Measurements from ENCODE around the gene RBBP8NL.

DNA sequence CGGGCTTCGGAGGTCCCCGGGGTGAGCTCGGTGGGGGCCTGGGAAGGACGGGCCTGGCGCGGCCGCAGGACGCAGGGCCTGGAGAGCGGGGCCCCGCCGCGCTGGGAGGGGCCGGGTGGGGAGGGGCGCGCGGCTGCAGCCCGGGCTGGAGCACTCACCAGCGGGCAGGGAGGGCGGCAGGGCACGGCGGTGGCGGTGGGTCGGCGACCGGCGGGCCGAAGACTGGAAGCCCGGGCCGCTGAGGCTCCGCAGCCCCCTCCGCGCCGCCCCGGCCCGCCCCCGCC lies 48.4 kb upstream of the RBBP8NL start, which contains the start of gene GATA5:
- TF ChIP-seq, protein P1, sequence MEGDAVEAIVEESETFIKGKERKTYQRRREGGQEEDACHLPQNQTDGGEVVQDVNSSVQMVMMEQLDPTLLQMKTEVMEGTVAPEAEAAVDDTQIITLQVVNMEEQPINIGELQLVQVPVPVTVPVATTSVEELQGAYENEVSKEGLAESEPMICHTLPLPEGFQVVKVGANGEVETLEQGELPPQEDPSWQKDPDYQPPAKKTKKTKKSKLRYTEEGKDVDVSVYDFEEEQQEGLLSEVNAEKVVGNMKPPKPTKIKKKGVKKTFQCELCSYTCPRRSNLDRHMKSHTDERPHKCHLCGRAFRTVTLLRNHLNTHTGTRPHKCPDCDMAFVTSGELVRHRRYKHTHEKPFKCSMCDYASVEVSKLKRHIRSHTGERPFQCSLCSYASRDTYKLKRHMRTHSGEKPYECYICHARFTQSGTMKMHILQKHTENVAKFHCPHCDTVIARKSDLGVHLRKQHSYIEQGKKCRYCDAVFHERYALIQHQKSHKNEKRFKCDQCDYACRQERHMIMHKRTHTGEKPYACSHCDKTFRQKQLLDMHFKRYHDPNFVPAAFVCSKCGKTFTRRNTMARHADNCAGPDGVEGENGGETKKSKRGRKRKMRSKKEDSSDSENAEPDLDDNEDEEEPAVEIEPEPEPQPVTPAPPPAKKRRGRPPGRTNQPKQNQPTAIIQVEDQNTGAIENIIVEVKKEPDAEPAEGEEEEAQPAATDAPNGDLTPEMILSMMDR (IDR thresholded peaks at IDR 0.05), result no peak
- TF ChIP-seq POLR2A (IDR thresholded peaks at IDR 0.05), result no peak
